H9 (cell line): Measurements from ENCODE around the gene C1QTNF1. TPM values are rescaled to one million over a fixed set of nuclear protein-coding genes. Genes with fewer than 3 reads are reported as not detected.

Experiments used
- DNase-seq: peaks from one replicate; pipeline ENCODE4 v3.0.0-alpha.2; 2017
- H2AFZ ChIP-seq: one replicate; pipeline ENCODE4 v1.6.1; 2013; ENCODE audit warnings: mild to moderate bottlenecking, low read length, control low read depth, moderate library complexity
- H2AK5ac ChIP-seq: 2 replicates; pipeline ENCODE4 v1.6.1; 2013; ENCODE audit warnings: low read length, control low read depth, mixed read lengths; ENCODE audit not compliant: insufficient read length
- H2BK120ac ChIP-seq: one replicate; pipeline ENCODE4 v1.6.1; 2013; ENCODE audit warnings: low read depth, mild to moderate bottlenecking, low read length, control low read depth, inconsistent platforms; ENCODE audit not compliant: poor library complexity, severe bottlenecking
- H2BK12ac ChIP-seq: 2 replicates; pipeline ENCODE4 v1.6.1; 2013; ENCODE audit warnings: low read length, control low read depth, mixed read lengths, low read depth; ENCODE audit not compliant: insufficient read length
- H2BK15ac ChIP-seq: 2 replicates; pipeline ENCODE4 v1.6.1; 2013; ENCODE audit warnings: low read depth, low read length, control low read depth
- H2BK20ac ChIP-seq: one replicate; pipeline ENCODE4 v1.6.1; 2013; ENCODE audit warnings: low read depth, mild to moderate bottlenecking, low read length, control low read depth, inconsistent platforms; ENCODE audit not compliant: poor library complexity, severe bottlenecking
- H2BK5ac ChIP-seq: 2 replicates; pipeline ENCODE4 v1.6.1; 2013; ENCODE audit warnings: low read length, control low read depth, mixed read lengths; ENCODE audit not compliant: insufficient read length
- H3K14ac ChIP-seq: 2 replicates; pipeline ENCODE4 v1.6.1; 2013; ENCODE audit warnings: low read length, control low read depth; ENCODE audit not compliant: insufficient read depth
- H3K18ac ChIP-seq: 2 replicates; pipeline ENCODE4 v1.6.1; 2013; ENCODE audit warnings: low read depth, mild to moderate bottlenecking, mixed read lengths, low read length, control low read depth; ENCODE audit not compliant: insufficient read length
- H3K23ac ChIP-seq: 2 replicates; pipeline ENCODE4 v1.6.1; 2013; ENCODE audit warnings: low read length, control low read depth, mixed read lengths, low read depth; ENCODE audit not compliant: insufficient read length
- H3K23me2 ChIP-seq: 2 replicates; pipeline ENCODE4 v1.6.1; 2013; ENCODE audit warnings: low read depth, mild to moderate bottlenecking, mixed read lengths, low read length, control low read depth; ENCODE audit not compliant: insufficient read length, poor library complexity, severe bottlenecking
- H3K27ac ChIP-seq: 2 replicates; pipeline ENCODE4 v1.5.1; 2013; ENCODE audit warnings: low read length, control low read depth, mixed read lengths, low read depth; ENCODE audit not compliant: insufficient read length
- H3K27me3 ChIP-seq: 2 replicates; pipeline ENCODE4 v1.6.1; 2013; ENCODE audit warnings: low read length, control low read depth, inconsistent platforms; ENCODE audit not compliant: insufficient read depth
- H3K4ac ChIP-seq: 2 replicates; pipeline ENCODE4 v1.6.1; 2013; ENCODE audit warnings: low read depth, mild to moderate bottlenecking, control low read depth, inconsistent platforms, low read length, moderate library complexity
- H3K4me1 ChIP-seq: 2 replicates; pipeline ENCODE4 v1.6.1; 2013; ENCODE audit warnings: low read length, control low read depth, inconsistent platforms; ENCODE audit not compliant: insufficient read depth
- H3K4me2 ChIP-seq: 2 replicates; pipeline ENCODE4 v1.6.1; 2013; ENCODE audit warnings: low read length, control low read depth, mixed read lengths; ENCODE audit not compliant: insufficient read length, insufficient read depth
- H3K56ac ChIP-seq: 2 replicates; pipeline ENCODE4 v1.6.1; 2013; ENCODE audit warnings: low read depth, mild to moderate bottlenecking, mixed read lengths, low read length, control low read depth; ENCODE audit not compliant: insufficient read length
- H3K79me1 ChIP-seq: 2 replicates; pipeline ENCODE4 v1.6.1; 2013; ENCODE audit warnings: low read depth, mild to moderate bottlenecking, moderate library complexity, low read length, control low read depth, inconsistent platforms; ENCODE audit not compliant: insufficient read depth, poor library complexity, severe bottlenecking
- H3K79me2 ChIP-seq: 2 replicates; pipeline ENCODE4 v1.6.1; 2013; ENCODE audit warnings: low read length, control low read depth, inconsistent platforms; ENCODE audit not compliant: insufficient read depth
- H3K9ac ChIP-seq: 2 replicates; pipeline ENCODE4 v1.6.1; 2013; ENCODE audit warnings: low read length, control low read depth, mixed read lengths; ENCODE audit not compliant: insufficient read length; ENCODE audit errors: extremely low read depth
- H3K9me3 ChIP-seq: one replicate; pipeline ENCODE4 v1.6.1; 2013; ENCODE audit warnings: low read depth, low read length, inconsistent platforms; ENCODE audit not compliant: control insufficient read depth
- H3T11ph ChIP-seq: one replicate; pipeline ENCODE4 v1.6.1; 2013; ENCODE audit warnings: mild to moderate bottlenecking, low read length, control low read depth, inconsistent platforms
- H4K20me1 ChIP-seq: one replicate; pipeline ENCODE4 v1.6.1; 2013; ENCODE audit not compliant: control insufficient read depth, insufficient read length, insufficient read depth
- H4K5ac ChIP-seq: 2 replicates; pipeline ENCODE4 v1.6.1; 2013; ENCODE audit warnings: low read depth, mild to moderate bottlenecking, mixed read lengths, low read length, control low read depth; ENCODE audit not compliant: insufficient read length
- H4K8ac ChIP-seq: replicated peaks from 2 replicates; pipeline ENCODE4 v1.6.1; 2013; ENCODE audit warnings: low read length, control low read depth, mixed read lengths, low read depth; ENCODE audit not compliant: insufficient read length
- H4K91ac ChIP-seq: 2 replicates; pipeline ENCODE4 v1.6.1; 2013; ENCODE audit warnings: low read depth, mild to moderate bottlenecking, moderate library complexity, mixed read lengths, low read length, control low read depth; ENCODE audit not compliant: insufficient read length
- H3K27ac Mint-ChIP-seq, 3 experiments: 2 replicates in 2 of 3; 3 replicates in 1 of 3; pipeline ENCODE4 v1.8.0; 2020 to 2021; ENCODE audit warnings: mixed read lengths in 3 of 3, mild to moderate bottlenecking in 1 of 3, moderate library complexity in 1 of 3
- H3K27me3 Mint-ChIP-seq: 2 replicates; pipeline ENCODE4 v1.8.0; 2021; ENCODE audit warnings: low read depth, mild to moderate bottlenecking, moderate library complexity, mixed read lengths
- H3K36me3 Mint-ChIP-seq, 3 experiments: 2 replicates in 2 of 3; 3 replicates in 1 of 3; pipeline ENCODE4 v1.8.0; 2020 to 2021; ENCODE audit warnings: low read depth in 3 of 3, mixed read lengths in 3 of 3; ENCODE audit not compliant: insufficient read depth in 1 of 3
- H3K4me1 Mint-ChIP-seq, 2 experiments: 2 replicates each; pipeline ENCODE4 v1.8.0; 2020; ENCODE audit warnings: mixed read lengths in 2 of 2
- H3K4me3 Mint-ChIP-seq, 2 experiments: 2 replicates in 1 of 2; 3 replicates in 1 of 2; pipeline ENCODE4 v1.8.0; 2020 to 2021; ENCODE audit warnings: mild to moderate bottlenecking in 2 of 2, mixed read lengths in 2 of 2, moderate library complexity in 1 of 2
- H3K9me3 Mint-ChIP-seq, 2 experiments: 2 replicates in 1 of 2; 3 replicates in 1 of 2; pipeline ENCODE4 v1.8.0; 2020; ENCODE audit warnings: mild to moderate bottlenecking in 2 of 2, mixed read lengths in 2 of 2, moderate library complexity in 1 of 2
- WGBS: extraction: QIAGEN DNeasy Blood & Tissue Kit; methylation state at CpG from one replicate; pipeline ENCODE4 v1.1.7; 2013; ENCODE audit warnings: missing lambda C conversion rate, low lambda C conversion rate, mixed read lengths; ENCODE audit not compliant: insufficient read length; ENCODE audit errors: extremely low coverage; 5-methylcytosine and 5-hydroxymethylcytosine counted together
- total RNA-seq: library from RNA; stranded (reverse); gene quantifications from 2 replicates; pipeline ENCODE4 v1.2.1, GENCODE V29; 2021
- TF ChIP-seq, protein P1 (sequence below): fragments of 200-600 bp; sonication (generic); conservative IDR thresholded peaks from 3 replicates; pipeline ENCODE4 v1.8.0; 2021; ENCODE audit warnings: antibody characterized with exemption, mild to moderate bottlenecking

The C1QTNF1 gene
- total RNA-seq, 1 experiment from 2014 or later = 0.96 TPM

DNA sequence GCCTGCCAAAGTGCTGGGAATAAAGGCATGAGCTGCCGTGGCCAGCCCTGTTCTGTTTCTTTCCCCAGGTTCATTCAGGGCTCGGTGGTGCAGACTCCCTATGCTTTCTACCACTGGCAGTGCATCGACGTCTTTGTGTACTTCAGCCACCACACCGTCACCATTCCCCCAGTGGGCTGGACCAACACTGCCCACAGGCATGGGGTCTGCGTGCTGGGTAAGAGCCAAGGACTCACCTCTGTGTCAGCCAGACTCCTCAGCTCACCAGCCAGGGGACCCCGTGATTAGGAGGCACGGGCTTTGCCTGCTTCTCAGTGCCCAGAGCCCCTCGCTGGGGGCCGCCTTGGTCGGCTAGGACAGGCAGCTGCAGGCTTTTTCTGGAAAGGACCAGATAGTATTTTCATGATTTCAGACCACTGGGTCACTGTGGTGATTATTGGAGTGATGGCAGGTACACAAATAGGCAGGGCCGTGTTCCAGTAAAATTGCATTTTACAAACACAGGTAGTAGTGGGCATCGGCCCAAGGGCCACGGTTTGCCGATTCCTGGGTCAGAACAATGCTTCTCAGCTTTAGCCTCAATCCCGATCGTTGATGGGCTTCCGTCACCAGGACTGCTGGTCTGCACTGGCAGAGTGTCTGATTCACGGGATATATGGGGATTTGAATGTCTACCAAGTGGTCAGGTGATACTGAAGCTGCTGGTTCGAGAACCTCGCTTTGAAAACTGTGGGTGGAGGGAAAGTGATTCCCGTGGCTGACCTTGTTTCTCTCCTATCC, 55.6 kb downstream of the C1QTNF1 start:
- Histone ChIP-seq H2BK12ac (no peak overlapping the region), H2BK5ac (no peak overlapping the region), H3T11ph (no peak overlapping the region), H2BK15ac (no peak overlapping the region), H4K8ac (no peak overlapping the region), H3K27ac (no peak overlapping the region), H3K27me3 (no peaks in the 10 kb centered on the region), H3K4me1 (no peaks in the 10 kb centered on the region), H3K79me2 (no peaks in the 10 kb centered on the region), H3K4me2 (no peak overlapping the region), H3K23ac (no peak overlapping the region), H2AK5ac (no peak overlapping the region), H4K5ac (no peak overlapping the region), H2BK20ac (no peak overlapping the region), H3K18ac (no peak overlapping the region), H4K20me1 (no peaks in the 10 kb centered on the region), H2AFZ (no peak overlapping the region), H3K4ac (no peak overlapping the region), H4K91ac (no peak overlapping the region), H3K9ac (no peak overlapping the region), H3K23me2 (no peaks in the 10 kb centered on the region), H3K56ac (no peak overlapping the region), H3K79me1 (no peaks in the 10 kb centered on the region), H3K14ac (no peak overlapping the region), H2BK120ac (no peak overlapping the region), H3K9me3 (no peaks in the 10 kb centered on the region)
- Mint-ChIP-seq H3K27ac (no peak overlapping the region), H3K27me3 (peaks cover 8% of the 10 kb centered on the region), H3K9me3 (peaks cover 0 to 3% of the 10 kb centered on the region in 2 experiments; a peak in 2 of 5 replicates), H3K4me1 (peaks cover 8% of the 10 kb centered on the region in 2 experiments), H3K4me3 (no peak overlapping the region), H3K36me3 (peaks cover 15 to 44% (median 36%) of the 10 kb centered on the region in 3 experiments)
- WGBS = no CpG with 5 or more reads among the region's 22 CpGs
- TF ChIP-seq, protein P1, sequence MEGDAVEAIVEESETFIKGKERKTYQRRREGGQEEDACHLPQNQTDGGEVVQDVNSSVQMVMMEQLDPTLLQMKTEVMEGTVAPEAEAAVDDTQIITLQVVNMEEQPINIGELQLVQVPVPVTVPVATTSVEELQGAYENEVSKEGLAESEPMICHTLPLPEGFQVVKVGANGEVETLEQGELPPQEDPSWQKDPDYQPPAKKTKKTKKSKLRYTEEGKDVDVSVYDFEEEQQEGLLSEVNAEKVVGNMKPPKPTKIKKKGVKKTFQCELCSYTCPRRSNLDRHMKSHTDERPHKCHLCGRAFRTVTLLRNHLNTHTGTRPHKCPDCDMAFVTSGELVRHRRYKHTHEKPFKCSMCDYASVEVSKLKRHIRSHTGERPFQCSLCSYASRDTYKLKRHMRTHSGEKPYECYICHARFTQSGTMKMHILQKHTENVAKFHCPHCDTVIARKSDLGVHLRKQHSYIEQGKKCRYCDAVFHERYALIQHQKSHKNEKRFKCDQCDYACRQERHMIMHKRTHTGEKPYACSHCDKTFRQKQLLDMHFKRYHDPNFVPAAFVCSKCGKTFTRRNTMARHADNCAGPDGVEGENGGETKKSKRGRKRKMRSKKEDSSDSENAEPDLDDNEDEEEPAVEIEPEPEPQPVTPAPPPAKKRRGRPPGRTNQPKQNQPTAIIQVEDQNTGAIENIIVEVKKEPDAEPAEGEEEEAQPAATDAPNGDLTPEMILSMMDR = no peak
- DNase-seq = no peak
